HG02763 (cell line): Measurements from ENCODE around the gene UBAP2L.
"Not testable (repeated sequence)": the region's sequence is repeated elsewhere in the genome, so short reads cannot be mapped to it uniquely, and the experiment has no call there.

Experiments
- ATAC-seq: cut with Tn5 transposase; IDR thresholded peaks from one replicate; pipeline ENCODE4 v1.9.1; 2021; ENCODE audit warnings: mild to moderate bottlenecking, moderate library complexity; ENCODE audit not compliant: unreplicated experiment

The UBAP2L gene

GRCh38 chr1:154241703-154242351 lies 21.1 kb downstream of the UBAP2L start:
- no peak for ATAC-seq

- ATAC-seq: no peak
Observed at GRCh38 chr1:154253671-154254070, 32.9 kb downstream of the UBAP2L start.

GRCh38 chr1:154256686-154257085 lies 35.9 kb downstream of the UBAP2L start:
- no peak for ATAC-seq

GRCh38 chr1:154258784-154259183 lies 38.0 kb downstream of the UBAP2L start:
- ATAC-seq: no peak

- ATAC-seq: no peak
Observed at GRCh38 chr1:154260127-154260526, 39.4 kb downstream of the UBAP2L start.

- no peak for ATAC-seq
Observed at GRCh38 chr1:154263465-154264332, 42.9 kb downstream of the UBAP2L start.

GRCh38 chr1:154264454-154264853 lies 43.7 kb downstream of the UBAP2L start:
- no peak for ATAC-seq

GRCh38 chr1:154265586-154265985 lies 44.8 kb downstream of the UBAP2L start:
- no peak for ATAC-seq

- no peak for ATAC-seq
Observed at GRCh38 chr1:154270833-154271232, 50.1 kb downstream of the UBAP2L start.

- ATAC-seq: peak; percentile 81
Observed at GRCh38 chr1:154272217-154272998, 51.7 kb downstream of the UBAP2L start, which contains the start of gene HAX1. Gene HAX1 (plus strand): TSS chr1:154272629. CDS start chr1:154272724, 95 bp downstream.

- ATAC-seq: no peak
Observed at GRCh38 chr1:154272999-154273563, 52.3 kb downstream of the UBAP2L start.

GRCh38 chr1:154276797-154277196 lies 56.0 kb downstream of the UBAP2L start:
- no peak for ATAC-seq

- ATAC-seq: not testable (repeated sequence)
Observed at GRCh38 chr1:154287591-154287990, 66.8 kb downstream of the UBAP2L start.

- ATAC-seq: no peak
Observed at GRCh38 chr1:154288661-154289060, 67.9 kb downstream of the UBAP2L start.

- ATAC-seq: no peak
Observed at GRCh38 chr1:154290921-154291320, 70.2 kb downstream of the UBAP2L start.

GRCh38 chr1:154295408-154296235 lies 74.9 kb downstream of the UBAP2L start:
- ATAC-seq: no peak

GRCh38 chr1:154301582-154301981 lies 80.8 kb downstream of the UBAP2L start:
- ATAC-seq: no peak

GRCh38 chr1:154304664-154305337 lies 84.0 kb downstream of the UBAP2L start:
- ATAC-seq: no peak

GRCh38 chr1:154306151-154306550 lies 85.4 kb downstream of the UBAP2L start:
- ATAC-seq: no peak
